ENCODE measurements around the gene MAML1.
A peak's percentile ranks its signal among the peaks of the same experiment; 100 is the strongest.
"Not testable (repeated sequence)": the region's sequence is repeated elsewhere in the genome, so short reads cannot be mapped to it uniquely, and the experiment has no call there.

MAML1 gene

GRCh38 chr5:179733772-179734126 is 1.1 kb downstream of the MAML1 start:
- no peak for DNase-seq (ENCODE audit: low read depth in 2 of 2)

GRCh38 chr5:179734536-179735164 is 2.0 kb downstream of the MAML1 start:
- DNase-seq (ENCODE audit: low read depth in 2 of 2): no peak

- no peak for DNase-seq (ENCODE audit: low read depth in 2 of 2)
Measured at GRCh38 chr5:179738742-179739141, 6.1 kb downstream of the MAML1 start.

GRCh38 chr5:179744106-179744505 is 11.5 kb downstream of the MAML1 start:
- not testable (repeated sequence) for DNase-seq (ENCODE audit: low read depth in 2 of 2)

- DNase-seq (ENCODE audit: low read depth in 2 of 2): no peak
Measured at GRCh38 chr5:179746872-179747271, 14.2 kb downstream of the MAML1 start.

GRCh38 chr5:179747811-179748210 is 15.2 kb downstream of the MAML1 start:
- no peak for DNase-seq (ENCODE audit: low read depth in 2 of 2)

GRCh38 chr5:179749857-179750508 is 17.4 kb downstream of the MAML1 start:
- no peak for DNase-seq (ENCODE audit: low read depth in 2 of 2)

- DNase-seq (ENCODE audit: low read depth in 2 of 2): no peak
Measured at GRCh38 chr5:179753971-179754370, 21.3 kb downstream of the MAML1 start.

GRCh38 chr5:179755022-179755421 is 22.4 kb downstream of the MAML1 start:
- no peak for DNase-seq (ENCODE audit: low read depth in 2 of 2)

GRCh38 chr5:179758955-179759354 is 26.3 kb downstream of the MAML1 start:
- no peak for DNase-seq (ENCODE audit: low read depth in 2 of 2)

GRCh38 chr5:179759581-179760551 is 27.2 kb downstream of the MAML1 start:
- peak; percentile 12 for DNase-seq (ENCODE audit: low read depth in 2 of 2)

GRCh38 chr5:179762079-179762780 is 29.6 kb downstream of the MAML1 start:
- no peak for DNase-seq (ENCODE audit: low read depth in 2 of 2)

GRCh38 chr5:179762781-179763176 is 30.2 kb downstream of the MAML1 start:
- no peak for DNase-seq (ENCODE audit: low read depth in 2 of 2)

- DNase-seq (ENCODE audit: low read depth in 2 of 2): peak in 1 of 2 donors; percentile 24
Measured at GRCh38 chr5:179763215-179763945, 30.8 kb downstream of the MAML1 start.

GRCh38 chr5:179764056-179764455 is 31.4 kb downstream of the MAML1 start:
- no peak for DNase-seq (ENCODE audit: low read depth in 2 of 2)

GRCh38 chr5:179765400-179765799 is 32.8 kb downstream of the MAML1 start:
- no peak for DNase-seq (ENCODE audit: low read depth in 2 of 2)

- no peak for DNase-seq (ENCODE audit: low read depth in 2 of 2)
Measured at GRCh38 chr5:179766021-179766725, 33.6 kb downstream of the MAML1 start.

GRCh38 chr5:179766726-179767455 is 34.3 kb downstream of the MAML1 start:
- DNase-seq (ENCODE audit: low read depth in 2 of 2): no peak

GRCh38 chr5:179767496-179768100 is 35.0 kb downstream of the MAML1 start:
- DNase-seq (ENCODE audit: low read depth in 2 of 2): no peak
